Smooth muscle cell (in vitro differentiated cells): Measurements from ENCODE around the gene SLC44A1. TPM values are rescaled to one million over a fixed set of nuclear protein-coding genes. Genes with fewer than 3 reads are reported as not detected.

Experiments
- DNase-seq: peaks from one replicate; lab custom pipeline; 2025; ENCODE audit not compliant: unreplicated experiment; lab: John Stamatoyannopoulos, UW
- H2AFZ ChIP-seq: fragments of 200-600 bp; sonication (generic); 2 replicates; pipeline ENCODE4 v1.6.0; 2016; ENCODE audit warnings: antibody characterized with exemption, low read depth, mild to moderate bottlenecking
- H3F3A ChIP-seq: fragments of 200-600 bp; sonication (generic); 2 replicates; pipeline ENCODE4 v1.6.0; 2017; ENCODE audit warnings: antibody characterized with exemption, low read depth
- H3K27ac ChIP-seq: fragments of 200-600 bp; sonication (generic); 2 replicates; pipeline ENCODE4 v1.5.1; 2016; ENCODE audit warnings: low read depth, mild to moderate bottlenecking
- H3K27me3 ChIP-seq: fragments of 200-600 bp; sonication (generic); 2 replicates; pipeline ENCODE4 v1.6.1; 2016; ENCODE audit warnings: low read depth, mild to moderate bottlenecking
- H3K36me3 ChIP-seq: fragments of 200-600 bp; sonication (generic); 2 replicates; pipeline ENCODE4 v1.5.1; 2016; ENCODE audit warnings: low read depth
- H3K4me1 ChIP-seq: fragments of 200-600 bp; sonication (generic); 2 replicates; pipeline ENCODE4 v1.5.1; 2016; ENCODE audit warnings: low read depth
- H3K4me2 ChIP-seq: fragments of 200-600 bp; sonication (generic); 2 replicates; pipeline ENCODE4 v1.6.0; 2016; ENCODE audit warnings: mild to moderate bottlenecking
- H3K4me3 ChIP-seq: fragments of 200-600 bp; sonication (generic); 2 replicates; pipeline ENCODE4 v1.5.1; 2016; ENCODE audit warnings: mild to moderate bottlenecking
- H3K79me2 ChIP-seq: fragments of 200-600 bp; sonication (generic); 2 replicates; pipeline ENCODE4 v1.6.0; 2016; ENCODE audit warnings: low read depth, mild to moderate bottlenecking
- H3K9ac ChIP-seq: fragments of 200-600 bp; sonication (generic); 2 replicates; pipeline ENCODE4 v1.6.0; 2016; ENCODE audit warnings: low read depth
- H3K9me3 ChIP-seq: fragments of 200-600 bp; sonication (generic); replicated peaks from 2 replicates; pipeline ENCODE4 v1.5.1; 2016; ENCODE audit warnings: low read depth
- H4K20me1 ChIP-seq: fragments of 200-600 bp; sonication (generic); 2 replicates; pipeline ENCODE4 v1.6.0; 2016; ENCODE audit warnings: low read depth
- WGBS: methylation state at CpG from one replicate; pipeline ENCODE4 v1.1.7; 2016; ENCODE audit warnings: low lambda C conversion rate; 5-methylcytosine and 5-hydroxymethylcytosine counted together
- polyA plus RNA-seq: library from polyadenylated mRNA; unstranded; fragments of >200 nt; fragmentation: Nextera tagmentation; extraction: Ambion mirVana; gene quantifications from 2 replicates; pipeline ENCODE4 v1.2.1, GENCODE V29; 2016
- total RNA-seq: library from RNA; depleted of rRNA; stranded (reverse); fragments of >200 nt; gene quantifications from 2 replicates; pipeline ENCODE4 v1.2.3, GENCODE V29; 2014
- TF ChIP-seq, protein P1 (sequence below): fragments of 200-600 bp; sonication (generic); IDR thresholded peaks from 2 replicates; pipeline ENCODE4 v1.5.1; 2017; ENCODE audit warnings: borderline replicate concordance, mild to moderate bottlenecking, antibody characterized with exemption; ENCODE audit not compliant: insufficient read depth, poor library complexity, severe bottlenecking

Gene SLC44A1
- total and polyA plus RNA-seq, 2 experiments from 2014 or later = 14.0 to 22.2 TPM

DNA sequence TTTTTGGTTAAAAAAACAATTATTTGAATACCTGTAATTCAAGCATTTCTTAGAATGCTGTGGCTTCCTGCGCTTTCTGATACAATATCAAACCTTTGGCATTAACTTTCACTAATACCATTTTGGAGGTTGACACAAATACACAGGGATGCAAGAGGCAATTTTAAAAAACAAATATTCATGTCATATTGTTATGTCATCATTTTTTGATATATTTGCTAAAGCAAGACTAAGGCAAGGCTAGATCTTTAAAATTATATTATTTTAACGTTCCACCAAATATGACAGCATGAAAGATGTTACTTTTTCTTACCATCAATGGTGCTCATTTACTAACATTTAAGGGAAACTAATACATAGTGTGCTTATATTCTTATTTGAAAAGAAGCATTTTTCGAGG is 110.0 kb downstream of the SLC44A1 start:
- Histone ChIP-seq H4K20me1 (no peaks in the 10 kb centered on the region), H3K4me1 (no peaks in the 10 kb centered on the region), H3K4me2 (no peak overlapping the region), H3K4me3 (no peak overlapping the region), H3K36me3 (no peaks in the 10 kb centered on the region), H3K27ac (no peak overlapping the region), H3F3A (no peaks in the 10 kb centered on the region), H2AFZ (no peak overlapping the region), H3K27me3 (no peaks in the 10 kb centered on the region), H3K79me2 (no peaks in the 10 kb centered on the region), H3K9ac (no peak overlapping the region), H3K9me3 (no peaks in the 10 kb centered on the region)
- TF ChIP-seq, protein P1, sequence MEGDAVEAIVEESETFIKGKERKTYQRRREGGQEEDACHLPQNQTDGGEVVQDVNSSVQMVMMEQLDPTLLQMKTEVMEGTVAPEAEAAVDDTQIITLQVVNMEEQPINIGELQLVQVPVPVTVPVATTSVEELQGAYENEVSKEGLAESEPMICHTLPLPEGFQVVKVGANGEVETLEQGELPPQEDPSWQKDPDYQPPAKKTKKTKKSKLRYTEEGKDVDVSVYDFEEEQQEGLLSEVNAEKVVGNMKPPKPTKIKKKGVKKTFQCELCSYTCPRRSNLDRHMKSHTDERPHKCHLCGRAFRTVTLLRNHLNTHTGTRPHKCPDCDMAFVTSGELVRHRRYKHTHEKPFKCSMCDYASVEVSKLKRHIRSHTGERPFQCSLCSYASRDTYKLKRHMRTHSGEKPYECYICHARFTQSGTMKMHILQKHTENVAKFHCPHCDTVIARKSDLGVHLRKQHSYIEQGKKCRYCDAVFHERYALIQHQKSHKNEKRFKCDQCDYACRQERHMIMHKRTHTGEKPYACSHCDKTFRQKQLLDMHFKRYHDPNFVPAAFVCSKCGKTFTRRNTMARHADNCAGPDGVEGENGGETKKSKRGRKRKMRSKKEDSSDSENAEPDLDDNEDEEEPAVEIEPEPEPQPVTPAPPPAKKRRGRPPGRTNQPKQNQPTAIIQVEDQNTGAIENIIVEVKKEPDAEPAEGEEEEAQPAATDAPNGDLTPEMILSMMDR = no peak
- DNase-seq = no peak
- 100% methylated on average over 3 of the region's 3 CpGs for WGBS

DNA sequence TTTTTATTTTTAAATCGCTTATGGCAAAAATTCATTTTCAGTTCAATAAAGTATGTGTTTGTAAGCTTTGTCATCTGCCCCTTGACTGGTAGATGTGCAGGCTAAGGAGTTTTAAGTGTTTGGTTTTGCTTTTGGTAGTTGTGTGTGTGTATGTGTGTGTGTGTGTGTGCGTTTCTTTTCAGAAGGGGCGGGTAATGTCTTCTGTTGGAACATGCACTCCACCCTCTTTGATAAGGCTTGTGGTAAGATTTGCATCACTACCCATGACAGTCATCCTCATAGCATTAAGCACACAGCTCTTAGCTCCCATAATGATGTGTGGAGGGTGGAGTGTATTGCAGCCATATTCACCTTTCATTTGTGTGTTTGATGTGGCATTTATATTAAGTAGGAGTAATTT is 111.3 kb downstream of the SLC44A1 start:
- H3K27ac ChIP-seq = no peak overlapping the region
- H3K4me2 ChIP-seq = no peak overlapping the region
- no peaks in the 10 kb centered on the region for H3K79me2 ChIP-seq
- no peaks in the 10 kb centered on the region for H3K27me3 ChIP-seq
- H3K36me3 ChIP-seq = no peaks in the 10 kb centered on the region
- TF ChIP-seq, protein P1 = no peak
- WGBS = 98% methylated on average over 3 of the region's 3 CpGs
- no peaks in the 10 kb centered on the region for H3F3A ChIP-seq
- no peaks in the 10 kb centered on the region for H3K4me1 ChIP-seq
- no peak overlapping the region for H3K9ac ChIP-seq
- H4K20me1 ChIP-seq = no peaks in the 10 kb centered on the region
- DNase-seq = no peak
- no peak overlapping the region for H3K4me3 ChIP-seq
- H2AFZ ChIP-seq = no peak overlapping the region
- no peaks in the 10 kb centered on the region for H3K9me3 ChIP-seq

DNA sequence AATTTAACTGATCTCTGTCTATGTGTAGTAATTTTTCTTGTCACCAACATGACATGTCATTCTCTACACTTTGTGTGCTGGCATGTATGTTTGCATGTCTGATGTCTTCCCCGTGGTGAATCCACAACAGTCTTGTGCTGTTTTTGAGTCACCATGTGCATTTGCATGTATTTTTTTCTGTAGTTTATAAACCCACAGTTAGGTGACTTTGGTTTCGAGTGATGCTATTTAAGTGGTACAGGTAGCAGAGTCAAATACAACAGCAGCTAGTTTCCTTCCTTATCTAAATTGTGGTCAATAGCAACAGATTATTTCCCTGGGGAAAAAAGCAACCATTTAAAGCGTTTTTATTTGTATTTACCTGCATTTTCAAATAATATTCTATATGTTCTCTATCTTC is 113.5 kb downstream of the SLC44A1 start:
- no peak overlapping the region for H3K4me2 ChIP-seq
- H3K9me3 ChIP-seq = no peaks in the 10 kb centered on the region
- H3K9ac ChIP-seq = no peak overlapping the region
- H3K36me3 ChIP-seq = no peaks in the 10 kb centered on the region
- H3K4me3 ChIP-seq = no peak overlapping the region
- no peak overlapping the region for H2AFZ ChIP-seq
- no peak for DNase-seq
- no peaks in the 10 kb centered on the region for H4K20me1 ChIP-seq
- no peaks in the 10 kb centered on the region for H3F3A ChIP-seq
- no peak overlapping the region for H3K27ac ChIP-seq
- H3K79me2 ChIP-seq = no peaks in the 10 kb centered on the region
- H3K27me3 ChIP-seq = no peaks in the 10 kb centered on the region
- no peaks in the 10 kb centered on the region for H3K4me1 ChIP-seq
- 93% methylated on average over 3 of the region's 3 CpGs for WGBS
- TF ChIP-seq, protein P1 = no peak

DNA sequence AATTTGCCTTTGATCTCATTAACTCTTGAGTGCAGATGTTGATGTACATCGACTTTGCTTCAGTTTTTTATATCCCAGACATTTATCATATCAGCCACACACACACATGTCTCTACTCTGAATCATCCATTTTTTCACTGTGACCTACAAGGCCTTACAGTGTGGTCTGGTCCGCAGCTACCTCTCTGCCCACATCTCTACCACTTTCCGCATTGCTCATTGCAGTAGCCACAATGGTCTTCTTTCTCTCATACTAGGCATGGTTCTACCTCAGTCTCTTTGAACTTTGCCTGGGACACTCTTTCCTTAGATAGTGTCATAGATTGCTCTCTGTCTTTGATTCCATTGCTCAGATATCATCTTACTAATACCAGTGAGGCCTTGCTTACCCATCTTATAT is 115.4 kb downstream of the SLC44A1 start:
- Histone ChIP-seq H4K20me1 (no peaks in the 10 kb centered on the region), H3K79me2 (no peaks in the 10 kb centered on the region), H3F3A (no peaks in the 10 kb centered on the region), H3K9me3 (no peaks in the 10 kb centered on the region), H3K36me3 (no peaks in the 10 kb centered on the region), H3K27me3 (no peaks in the 10 kb centered on the region), H3K9ac (no peak overlapping the region), H3K4me2 (peak overlapping the region; percentile 36), H3K4me3 (no peak overlapping the region), H3K4me1 (no peaks in the 10 kb centered on the region), H2AFZ (no peak overlapping the region), H3K27ac (peak overlapping the region; percentile 61)
- no peak for DNase-seq
- 53% methylated on average over 3 of the region's 3 CpGs for WGBS
- TF ChIP-seq, protein P1 = no peak
